Measurements from ENCODE around the gene MRPS12.

The MRPS12 gene

GRCh38 chr19:38974624-38975213, 44.0 kb downstream of the MRPS12 start:
- DNase-seq (ENCODE audit: low read depth in 1 of 2, low spot score in 1 of 2), result no peak

- no peak for DNase-seq (ENCODE audit: low read depth in 1 of 2, low spot score in 1 of 2)
These were observed 44.6 kb downstream of the MRPS12 start, which contains the start of gene FBXO17 for GRCh38 chr19:38975214-38975860. Gene FBXO17 (minus strand): TSS chr19:38975742. CDS start chr19:38950319, 25,423 bp downstream.

GRCh38 chr19:38975861-38976271, 45.1 kb downstream of the MRPS12 start:
- DNase-seq (ENCODE audit: low read depth in 1 of 2, low spot score in 1 of 2), result no peak

- DNase-seq (ENCODE audit: low read depth in 1 of 2, low spot score in 1 of 2), result peak in 1 of 2 donors; percentile 21
These were observed 46.9 kb downstream of the MRPS12 start for GRCh38 chr19:38977445-38978325.

GRCh38 chr19:38978326-38978689, 47.6 kb downstream of the MRPS12 start:
- no peak for DNase-seq (ENCODE audit: low read depth in 1 of 2, low spot score in 1 of 2)

- DNase-seq (ENCODE audit: low read depth in 1 of 2, low spot score in 1 of 2), result no peak
These were observed 49.1 kb downstream of the MRPS12 start for GRCh38 chr19:38979812-38980211.

GRCh38 chr19:38980583-38981374, 50.0 kb downstream of the MRPS12 start:
- DNase-seq (ENCODE audit: low read depth in 1 of 2, low spot score in 1 of 2), result no peak
